Testis (tissue), 2 donors: ENCODE measurements around the gene EMB.

Experiments
- POLR2A ChIP-seq: fragments of 450-650 bp; IDR thresholded peaks from one replicate; pipeline ENCODE4 v1.6.1; 2017; ENCODE audit warnings: antibody characterized with exemption, mild to moderate bottlenecking, moderate library complexity
- TF ChIP-seq, protein P1 (sequence below), 3 experiments: fragments of 450-650 bp in 2 of 3; fragments of 200-600 bp in 1 of 3; sonication (generic) in 1 of 3; IDR thresholded peaks; one replicate each; pipeline ENCODE4 v1.5.1; 2016 to 2019; ENCODE audit warnings: antibody characterized with exemption in 3 of 3, mild to moderate bottlenecking in 2 of 3, moderate library complexity in 1 of 3

DNA sequence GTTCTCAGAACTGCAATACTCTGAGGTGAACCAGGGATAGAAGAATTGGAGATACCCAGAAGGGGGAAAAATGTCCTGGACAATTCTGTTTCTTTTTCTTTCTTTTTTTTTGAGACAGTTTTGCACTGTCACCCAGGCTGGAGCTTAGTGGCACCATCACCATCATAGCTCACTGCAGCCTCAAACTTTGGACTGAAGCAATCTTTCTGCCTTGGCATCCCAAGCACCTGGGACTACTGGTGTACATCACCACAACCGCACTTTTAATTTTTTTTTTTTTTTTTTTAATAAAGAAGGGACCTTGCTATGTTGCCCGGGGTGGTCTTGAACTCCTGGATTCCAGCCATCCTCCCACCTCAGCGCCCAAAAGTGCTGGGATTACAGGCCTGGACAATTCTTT is 1.9 kb downstream of the EMB start:
- TF ChIP-seq, protein P1, sequence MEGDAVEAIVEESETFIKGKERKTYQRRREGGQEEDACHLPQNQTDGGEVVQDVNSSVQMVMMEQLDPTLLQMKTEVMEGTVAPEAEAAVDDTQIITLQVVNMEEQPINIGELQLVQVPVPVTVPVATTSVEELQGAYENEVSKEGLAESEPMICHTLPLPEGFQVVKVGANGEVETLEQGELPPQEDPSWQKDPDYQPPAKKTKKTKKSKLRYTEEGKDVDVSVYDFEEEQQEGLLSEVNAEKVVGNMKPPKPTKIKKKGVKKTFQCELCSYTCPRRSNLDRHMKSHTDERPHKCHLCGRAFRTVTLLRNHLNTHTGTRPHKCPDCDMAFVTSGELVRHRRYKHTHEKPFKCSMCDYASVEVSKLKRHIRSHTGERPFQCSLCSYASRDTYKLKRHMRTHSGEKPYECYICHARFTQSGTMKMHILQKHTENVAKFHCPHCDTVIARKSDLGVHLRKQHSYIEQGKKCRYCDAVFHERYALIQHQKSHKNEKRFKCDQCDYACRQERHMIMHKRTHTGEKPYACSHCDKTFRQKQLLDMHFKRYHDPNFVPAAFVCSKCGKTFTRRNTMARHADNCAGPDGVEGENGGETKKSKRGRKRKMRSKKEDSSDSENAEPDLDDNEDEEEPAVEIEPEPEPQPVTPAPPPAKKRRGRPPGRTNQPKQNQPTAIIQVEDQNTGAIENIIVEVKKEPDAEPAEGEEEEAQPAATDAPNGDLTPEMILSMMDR (IDR thresholded peaks at IDR 0.05), result no peak
- TF ChIP-seq POLR2A, result no peak
